GM18502 (cell line): ENCODE measurements around the gene ANKRD39.
"Not testable (repeated sequence)": the region's sequence is repeated elsewhere in the genome, so short reads cannot be mapped to it uniquely, and the experiment has no call there.

Source experiments
- ATAC-seq: cut with Tn5 transposase; IDR thresholded peaks from one replicate; pipeline ENCODE4 v1.9.1; 2021; ENCODE audit warnings: mild to moderate bottlenecking; ENCODE audit not compliant: unreplicated experiment, poor library complexity

Gene ANKRD39

GRCh38 chr2:96857667-96858372 lies at the start of gene ANKRD39:
TSS of gene ANKRD39 (minus strand) at chr2:96858016. CDS start at chr2:96857987, 29 bp downstream.
- peak; percentile 92 for ATAC-seq

- ATAC-seq, result no peak
Measured at GRCh38 chr2:96906729-96907114, 48.9 kb upstream of the ANKRD39 start.

- ATAC-seq, result no peak
Measured at GRCh38 chr2:96903815-96904214, 46.0 kb upstream of the ANKRD39 start.

GRCh38 chr2:96903318-96903717 lies 45.5 kb upstream of the ANKRD39 start:
- no peak for ATAC-seq

GRCh38 chr2:96900237-96900636 lies 42.4 kb upstream of the ANKRD39 start:
- no peak for ATAC-seq

GRCh38 chr2:96899413-96899741 lies 41.6 kb upstream of the ANKRD39 start:
- no peak for ATAC-seq

GRCh38 chr2:96898641-96899412 lies 41.0 kb upstream of the ANKRD39 start:
- no peak for ATAC-seq

GRCh38 chr2:96898135-96898505 lies 40.3 kb upstream of the ANKRD39 start:
- no peak for ATAC-seq

- no peak for ATAC-seq
Measured at GRCh38 chr2:96897491-96898134, 39.8 kb upstream of the ANKRD39 start.

GRCh38 chr2:96895746-96896651 lies 38.2 kb upstream of the ANKRD39 start:
- ATAC-seq, result no peak

- ATAC-seq, result no peak
Measured at GRCh38 chr2:96895032-96895745, 37.4 kb upstream of the ANKRD39 start.

- ATAC-seq, result no peak
Measured at GRCh38 chr2:96894151-96894531, 36.3 kb upstream of the ANKRD39 start.

- no peak for ATAC-seq
Measured at GRCh38 chr2:96893289-96894150, 35.7 kb upstream of the ANKRD39 start.

GRCh38 chr2:96891591-96892333 lies 33.9 kb upstream of the ANKRD39 start:
- no peak for ATAC-seq

- no peak for ATAC-seq
Measured at GRCh38 chr2:96890726-96891385, 33.0 kb upstream of the ANKRD39 start.

- ATAC-seq, result no peak
Measured at GRCh38 chr2:96890252-96890651, 32.4 kb upstream of the ANKRD39 start.

- ATAC-seq, result not testable (repeated sequence)
Measured at GRCh38 chr2:96889502-96889901, 31.7 kb upstream of the ANKRD39 start.
